IMR-90 (cell line): ENCODE results near the gene BCAP31. TPM values are rescaled to one million over a fixed set of nuclear protein-coding genes. Genes with fewer than 3 reads are reported as not detected.

Source experiments
- ATAC-seq: fragments of 200-7000 bp; cut with Tn5 transposase; 2 replicates; pipeline ENCODE4 v1.9.1; 2020; ENCODE audit warnings: low read depth, mild to moderate bottlenecking, moderate library complexity
- BruUV-seq: library from RNA; stranded (reverse); fragments of 400-500 nt; replicated peaks from 2 replicates; lab custom pipeline; 2021; lab: Mats Ljungman, UMichigan
- CTCF ChIA-PET: fragments of 300-600 bp; formaldehyde crosslinking; extraction: SDS; loops from one replicate; lab custom pipeline; 2021; ENCODE audit warnings: antibody characterized with exemption; lab: Yijun Ruan, JAX
- POLR2A ChIA-PET: fragments of 300-600 bp; sonication (Branson Sonifier 250); formaldehyde crosslinking; loops from one replicate; lab custom pipeline; 2022; ENCODE audit warnings: antibody characterized with exemption; ENCODE audit not compliant: unreplicated experiment; lab: Charles Lee
- DNase-seq: peaks from one replicate; pipeline ENCODE4 v3.0.0; 2013
- H2AFZ ChIP-seq: replicated peaks from 2 replicates; pipeline ENCODE3; 2013; ENCODE audit warnings: low read length, mild to moderate bottlenecking; ENCODE audit not compliant: poor library complexity
- H2AK5ac ChIP-seq: 2 replicates; pipeline ENCODE4 v1.6.1; 2013; ENCODE audit warnings: low read depth, low read length, inconsistent platforms
- H2AK9ac ChIP-seq: replicated peaks from 2 replicates; pipeline ENCODE3; 2013; ENCODE audit warnings: mild to moderate bottlenecking, low read depth, low read length, moderate library complexity; ENCODE audit not compliant: poor library complexity
- H2BK120ac ChIP-seq: 2 replicates; pipeline ENCODE4 v1.6.1; 2013; ENCODE audit warnings: low read depth, low read length, inconsistent platforms
- H2BK15ac ChIP-seq: 3 replicates; pipeline ENCODE4 v1.6.1; 2013; ENCODE audit warnings: low read depth, low read length, inconsistent platforms
- H2BK20ac ChIP-seq: 2 replicates; pipeline ENCODE4 v1.6.1; 2013; ENCODE audit warnings: low read depth, mild to moderate bottlenecking, inconsistent platforms, low read length, moderate library complexity
- H2BK5ac ChIP-seq: 2 replicates; pipeline ENCODE4 v1.6.1; 2013; ENCODE audit warnings: mild to moderate bottlenecking, low read depth, low read length, inconsistent platforms; ENCODE audit not compliant: poor library complexity, severe bottlenecking
- H3K14ac ChIP-seq: replicated peaks from 2 replicates; pipeline ENCODE4 v1.6.1; 2013; ENCODE audit warnings: low read depth, low read length, inconsistent platforms
- H3K18ac ChIP-seq: 2 replicates; pipeline ENCODE4 v1.6.1; 2013; ENCODE audit warnings: low read depth, low read length, control low read depth
- H3K23ac ChIP-seq: 2 replicates; pipeline ENCODE4 v1.6.1; 2013; ENCODE audit warnings: low read depth, low read length, inconsistent platforms
- H3K27ac ChIP-seq: 2 replicates; pipeline ENCODE4 v1.5.1; 2013; ENCODE audit warnings: mild to moderate bottlenecking, control low read depth, low read length; ENCODE audit not compliant: insufficient read depth
- H3K27me3 ChIP-seq: 2 replicates; pipeline ENCODE4 v1.6.1; 2013; ENCODE audit warnings: low read length; ENCODE audit not compliant: control insufficient read depth, insufficient read depth
- H3K36me3 ChIP-seq: 2 replicates; pipeline ENCODE4 v1.6.1; 2013; ENCODE audit warnings: low read length, mixed read lengths; ENCODE audit not compliant: control insufficient read depth, insufficient read depth
- H3K4ac ChIP-seq: 2 replicates; pipeline ENCODE4 v1.6.1; 2013; ENCODE audit warnings: low read depth, low read length, inconsistent platforms
- H3K4me1 ChIP-seq: 2 replicates; pipeline ENCODE4 v1.6.1; 2013; ENCODE audit warnings: low read length, mixed read lengths; ENCODE audit not compliant: control insufficient read depth, insufficient read depth
- H3K4me2 ChIP-seq: 2 replicates; pipeline ENCODE4 v1.6.1; 2013; ENCODE audit warnings: low read depth, mild to moderate bottlenecking, control low read depth, low read length, moderate library complexity
- H3K4me3 ChIP-seq: 2 replicates; pipeline ENCODE4 v1.5.1; 2013; ENCODE audit warnings: low read depth, mild to moderate bottlenecking, control low read depth, low read length, moderate library complexity; ENCODE audit not compliant: insufficient read depth
- H3K56ac ChIP-seq: 2 replicates; pipeline ENCODE4 v1.6.1; 2013; ENCODE audit warnings: low read length, inconsistent platforms; ENCODE audit not compliant: insufficient read depth; ENCODE audit errors: extremely low read depth
- H3K79me1 ChIP-seq, 2 experiments: 2 replicates each; pipeline ENCODE4 v1.6.1; 2013; ENCODE audit warnings: low read length in 2 of 2, inconsistent platforms in 1 of 2, low read depth in 1 of 2
- H3K9ac ChIP-seq: 2 replicates; pipeline ENCODE4 v1.6.1; 2013; ENCODE audit warnings: low read depth, low read length, control low read depth
- H3K9me1 ChIP-seq: 2 replicates; pipeline ENCODE4 v1.6.1; 2013; ENCODE audit warnings: low read length, inconsistent platforms; ENCODE audit not compliant: insufficient read depth
- H3K9me3 ChIP-seq: 2 replicates; pipeline ENCODE4 v1.6.1; 2013; ENCODE audit warnings: low read length; ENCODE audit not compliant: control insufficient read depth, insufficient read depth
- H4K20me1 ChIP-seq: 2 replicates; pipeline ENCODE4 v1.6.1; 2013; ENCODE audit warnings: low read length, inconsistent platforms; ENCODE audit not compliant: insufficient read depth
- H4K5ac ChIP-seq: 2 replicates; pipeline ENCODE4 v1.6.1; 2013; ENCODE audit warnings: mild to moderate bottlenecking, low read depth, low read length, control low read depth
- H4K8ac ChIP-seq, 2 experiments: 2 replicates each; pipeline ENCODE4 v1.6.1; 2013; ENCODE audit warnings: low read depth in 2 of 2, low read length in 2 of 2, control low read depth in 1 of 2, inconsistent platforms in 1 of 2
- H4K91ac ChIP-seq: 2 replicates; pipeline ENCODE4 v1.6.1; 2013; ENCODE audit warnings: low read depth, low read length, inconsistent platforms; ENCODE audit not compliant: insufficient read depth
- BHLHE40 ChIP-seq: fragments of 150-350 bp; IDR thresholded peaks from 2 replicates; pipeline ENCODE4 v1.6.1; 2016; ENCODE audit warnings: mild to moderate bottlenecking, low read depth, low read length
- CEBPB ChIP-seq: IDR thresholded peaks from 2 replicates; pipeline ENCODE4 v1.6.1; 2012; ENCODE audit warnings: low read depth, low read length, improper control_type of control experiment
- CHD1 ChIP-seq: IDR thresholded peaks from 2 replicates; pipeline ENCODE4 v1.6.1; 2012; ENCODE audit warnings: low read depth, low read length, improper control_type of control experiment
- ELK1 ChIP-seq: fragments of 150-350 bp; IDR thresholded peaks from 2 replicates; pipeline ENCODE4 v1.6.1; 2016; ENCODE audit warnings: low read depth, mild to moderate bottlenecking, low read length, moderate library complexity, borderline replicate concordance
- FOS ChIP-seq: fragments of 150-350 bp; IDR thresholded peaks from 2 replicates; pipeline ENCODE4 v1.6.1; 2016; ENCODE audit warnings: low read depth, low read length
- MAFK ChIP-seq: IDR thresholded peaks from 2 replicates; pipeline ENCODE4 v1.6.1; 2012; ENCODE audit warnings: low read depth, low read length, improper control_type of control experiment
- MAZ ChIP-seq: IDR thresholded peaks from 2 replicates; pipeline ENCODE4 v1.6.1; 2012; ENCODE audit warnings: low read depth, mild to moderate bottlenecking, low read length, improper control_type of control experiment, moderate library complexity, borderline replicate concordance
- MXI1 ChIP-seq: IDR thresholded peaks from 2 replicates; pipeline ENCODE4 v1.6.1; 2012; ENCODE audit warnings: low read depth, mild to moderate bottlenecking, low read length, moderate library complexity, borderline replicate concordance
- NFE2L2 ChIP-seq: fragments of 150-350 bp; IDR thresholded peaks from 2 replicates; pipeline ENCODE4 v1.6.1; 2016; ENCODE audit warnings: low read depth, mild to moderate bottlenecking, low read length
- POLR2A ChIP-seq: IDR thresholded peaks from 2 replicates; pipeline ENCODE4 v1.6.1; 2012; ENCODE audit warnings: mild to moderate bottlenecking, low read depth, low read length
- RAD21 ChIP-seq: IDR thresholded peaks from 2 replicates; pipeline ENCODE4 v1.6.1; 2012; ENCODE audit warnings: low read length, improper control_type of control experiment
- RCOR1 ChIP-seq: IDR thresholded peaks from 2 replicates; pipeline ENCODE4 v1.6.1; 2012; ENCODE audit warnings: mild to moderate bottlenecking, low read length, improper control_type of control experiment; ENCODE audit not compliant: insufficient replicate concordance
- RFX5 ChIP-seq: IDR thresholded peaks from 2 replicates; pipeline ENCODE4 v1.8.0; 2012; ENCODE audit warnings: low read depth, mild to moderate bottlenecking, low read length, moderate library complexity
- SMC3 ChIP-seq: fragments of 150-350 bp; IDR thresholded peaks from 2 replicates; pipeline ENCODE4 v1.6.1; 2016; ENCODE audit warnings: low read depth, mild to moderate bottlenecking, antibody characterized with exemption, low read length, moderate library complexity
- USF2 ChIP-seq: fragments of 150-350 bp; IDR thresholded peaks from 2 replicates; pipeline ENCODE4 v1.6.1; 2017; ENCODE audit warnings: mild to moderate bottlenecking, antibody characterized with exemption, low read length, low read depth
- whole genome bisulfite sequencing, 2 experiments: methylation state at CpG; one replicate each; pipeline versions ENCODE4 v1.1.5 to v1.1.7; 2013; ENCODE audit warnings: missing lambda C conversion rate in 2 of 2; ENCODE audit not compliant: insufficient read length in 1 of 2; ENCODE audit errors: extremely low coverage in 2 of 2; 5-methylcytosine and 5-hydroxymethylcytosine counted together
- dilution Hi-C: fragments of 300-500 bp; cut with HindIII; formaldehyde crosslinking; loops from one replicate; pipeline ENCODE4 v1.14.3; 2018; ENCODE audit warnings: low sequenced_read_pairs; ENCODE audit not compliant: unreplicated experiment
- in situ Hi-C: fragments of 300-500 bp; cut with MboI; formaldehyde crosslinking; loops from 3 replicates; pipeline ENCODE4 v1.14.3; 2019; ENCODE audit warnings: low sequenced_read_pairs, inconsistent platforms, mixed read lengths
- intact Hi-C: fragments of 100-400 bp; cut with micrococcal nuclease; formaldehyde crosslinking; loops from 2 replicates; pipeline ENCODE4 v1.10.0; 2022
- polyA plus RNA-seq, 3 experiments: library from polyadenylated mRNA; depleted of rRNA; stranded (reverse); fragments of >200 nt; gene quantifications; 2 replicates each; pipeline ENCODE4 v1.2.3, GENCODE V29; 2012; ENCODE audit warnings: low replicate concordance in 1 of 3
- total RNA-seq: library from RNA; depleted of rRNA; stranded (reverse); fragments of >200 nt; gene quantifications from 2 replicates; pipeline ENCODE4 v1.2.3, GENCODE V29; 2012
- TF ChIP-seq, protein P1 (sequence below): conservative IDR thresholded peaks from 2 replicates; pipeline ENCODE4 v1.5.1; 2012; ENCODE audit warnings: mild to moderate bottlenecking, low read depth, low read length, improper control_type of control experiment

Gene BCAP31
- total and polyA plus RNA-seq, 2 of the 4 experiments (the other 2 are of a cell fraction): 125 to 244 TPM

- POLR2A ChIA-PET: no interaction called here
- Histone ChIP-seq H3K36me3 (no peaks in the 10 kb centered on the region), H4K20me1 (no peaks in the 10 kb centered on the region; the same call in 1 of the 2 replicates), H3K56ac (no peak overlapping the region), H4K91ac (no peak overlapping the region), H4K8ac (no peak overlapping the region), H3K4ac (no peak overlapping the region), H3K4me3 (no peak overlapping the region), H3K9ac (no peak overlapping the region), H3K79me1 (no peaks in the 10 kb centered on the region), H2AK5ac (no peak overlapping the region), H3K4me1 (no peaks in the 10 kb centered on the region), H3K4me2 (no peak overlapping the region), H2BK20ac (no peak overlapping the region), H3K14ac (no peak overlapping the region), H2BK120ac (no peak overlapping the region), H3K27me3 (peaks cover 16% of the 10 kb centered on the region), H4K5ac (no peak overlapping the region), H2AK9ac (no peak overlapping the region), H3K27ac (no peak overlapping the region), H3K23ac (no peak overlapping the region), H2BK15ac (no peak overlapping the region), H3K9me3 (peaks cover 2% of the 10 kb centered on the region), H3K18ac (no peak overlapping the region), H2BK5ac (no peak overlapping the region), H3K9me1 (no peaks in the 10 kb centered on the region; the same call in 1 of the 2 replicates), H2AFZ (no peak overlapping the region)
- intact Hi-C loops: loop anchor here (5.0 kb wide), 2 partner anchors 634 to 724 kb away; no protein-coding TSS in a partner anchor
- no TSS peak for BruUV-seq
- ATAC-seq (no peak), DNase-seq (no peak)
- CTCF ChIA-PET: interaction anchor here (0.6 to 2.5 kb wide), 3 partner anchors 48 to 111 kb away, joined by 3 to 16 read pairs (median 4); no protein-coding TSS in a partner anchor
- dilution Hi-C loops: no loop called here
- WGBS, 2 experiments: 80% methylated on average over 1 of the region's 9 CpGs; no CpG with 5 or more reads in 1 of the 2 experiments
- in situ Hi-C loops: loop anchor here (5.0 to 25.0 kb wide), 2 partner anchors 109 to 704 kb away; no protein-coding TSS in a partner anchor
- no peak for TF ChIP-seq MAFK
- TF ChIP-seq RFX5: no peak
- TF ChIP-seq BHLHE40: no peak
- TF ChIP-seq MAZ: no peak
- no peak for TF ChIP-seq SMC3
- TF ChIP-seq CEBPB: no peak
- no peak for TF ChIP-seq ELK1
- TF ChIP-seq FOS: no peak
- TF ChIP-seq, protein P1, sequence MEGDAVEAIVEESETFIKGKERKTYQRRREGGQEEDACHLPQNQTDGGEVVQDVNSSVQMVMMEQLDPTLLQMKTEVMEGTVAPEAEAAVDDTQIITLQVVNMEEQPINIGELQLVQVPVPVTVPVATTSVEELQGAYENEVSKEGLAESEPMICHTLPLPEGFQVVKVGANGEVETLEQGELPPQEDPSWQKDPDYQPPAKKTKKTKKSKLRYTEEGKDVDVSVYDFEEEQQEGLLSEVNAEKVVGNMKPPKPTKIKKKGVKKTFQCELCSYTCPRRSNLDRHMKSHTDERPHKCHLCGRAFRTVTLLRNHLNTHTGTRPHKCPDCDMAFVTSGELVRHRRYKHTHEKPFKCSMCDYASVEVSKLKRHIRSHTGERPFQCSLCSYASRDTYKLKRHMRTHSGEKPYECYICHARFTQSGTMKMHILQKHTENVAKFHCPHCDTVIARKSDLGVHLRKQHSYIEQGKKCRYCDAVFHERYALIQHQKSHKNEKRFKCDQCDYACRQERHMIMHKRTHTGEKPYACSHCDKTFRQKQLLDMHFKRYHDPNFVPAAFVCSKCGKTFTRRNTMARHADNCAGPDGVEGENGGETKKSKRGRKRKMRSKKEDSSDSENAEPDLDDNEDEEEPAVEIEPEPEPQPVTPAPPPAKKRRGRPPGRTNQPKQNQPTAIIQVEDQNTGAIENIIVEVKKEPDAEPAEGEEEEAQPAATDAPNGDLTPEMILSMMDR: no peak
- no peak for TF ChIP-seq NFE2L2
- no peak for TF ChIP-seq USF2
- TF ChIP-seq MXI1: no peak
- no peak for TF ChIP-seq RCOR1
- TF ChIP-seq CHD1: no peak
- TF ChIP-seq RAD21: no peak
- TF ChIP-seq POLR2A: no peak
These were observed 58.4 kb downstream of the BCAP31 start for GRCh38 chrX:153665726-153666306.
